ENCODE results near the gene RPL38. TPM values are rescaled to one million over a fixed set of nuclear protein-coding genes. Genes with fewer than 3 reads are reported as not detected.

Gene RPL38
- total RNA-seq, 1 donor from 2014 or later: 919 TPM

DNA sequence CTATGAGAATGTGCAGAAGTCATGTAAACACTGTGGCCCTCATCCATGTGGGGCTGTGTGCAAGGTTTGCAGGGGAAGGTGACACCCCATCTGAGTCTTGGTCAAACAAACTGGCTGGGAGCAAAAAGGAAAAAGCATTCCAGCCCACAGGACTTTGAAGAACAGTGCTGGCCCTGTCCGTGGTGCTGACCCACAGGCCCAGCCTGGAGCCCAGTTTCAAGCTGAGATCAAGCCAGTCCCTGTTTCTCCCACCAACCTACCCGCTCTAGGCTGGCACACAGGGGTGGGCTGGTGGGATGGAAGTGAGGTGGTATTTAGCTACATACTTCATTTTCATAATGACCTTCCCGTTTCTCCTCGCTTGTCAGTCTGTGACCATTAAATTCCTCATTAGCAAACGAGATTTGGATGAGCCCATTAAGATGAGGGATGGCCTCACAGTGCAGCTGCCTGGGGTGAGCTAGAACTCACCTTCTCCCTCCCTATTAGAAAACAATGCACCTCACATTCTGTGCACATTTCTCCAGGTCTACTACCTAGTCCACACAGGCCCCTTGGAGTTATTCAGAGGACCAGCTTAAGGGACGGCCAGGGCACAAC, 12.6 kb upstream of the RPL38 start:
- Histone ChIP-seq H2AFZ (ENCODE audit: low read depth, low read length) (no peak overlapping the region), H3K4me2 (ENCODE audit: low read length) (no peak overlapping the region), H3K4me1 (ENCODE audit: insufficient read depth, low read length) (no peaks in the 10 kb centered on the region), H3K9me3 (ENCODE audit: insufficient read depth, low read depth, low read length) (no peaks in the 10 kb centered on the region), H3K4me3 (ENCODE audit: insufficient read depth, low read depth, low read length) (no peak overlapping the region), H3K36me3 (ENCODE audit: insufficient read depth, low read length) (no peaks in the 10 kb centered on the region), H3K27ac (ENCODE audit: low read depth, low read length) (no peak overlapping the region), H4K20me1 (ENCODE audit: insufficient read depth, low read length) (no peaks in the 10 kb centered on the region), H3K27me3 (ENCODE audit: insufficient read depth, low read length) (peaks cover 20% of the 10 kb centered on the region), H3K79me2 (ENCODE audit: insufficient read depth, low read length) (no peaks in the 10 kb centered on the region), H3K9ac (ENCODE audit: low read length) (no peak overlapping the region)
- FAIRE-seq: no peak
- Mint-ChIP-seq H3K27me3 (ENCODE audit: low read depth, unreplicated experiment) (peaks cover 47% of the 10 kb centered on the region), H3K36me3 (ENCODE audit: low read depth, unreplicated experiment) (no peaks in the 10 kb centered on the region), H3K9me3 (ENCODE audit: unreplicated experiment) (no peaks in the 10 kb centered on the region), H3K27ac (ENCODE audit: unreplicated experiment) (no peak overlapping the region), H3K4me1 (ENCODE audit: low read depth, unreplicated experiment) (peaks cover 3% of the 10 kb centered on the region), H3K4me3 (ENCODE audit: unreplicated experiment) (no peak overlapping the region)
- no peak for TF ChIP-seq EZH2 (IDR thresholded peaks at IDR 0.05; ENCODE audit: insufficient read depth, low read length)
- TF ChIP-seq, protein P1, sequence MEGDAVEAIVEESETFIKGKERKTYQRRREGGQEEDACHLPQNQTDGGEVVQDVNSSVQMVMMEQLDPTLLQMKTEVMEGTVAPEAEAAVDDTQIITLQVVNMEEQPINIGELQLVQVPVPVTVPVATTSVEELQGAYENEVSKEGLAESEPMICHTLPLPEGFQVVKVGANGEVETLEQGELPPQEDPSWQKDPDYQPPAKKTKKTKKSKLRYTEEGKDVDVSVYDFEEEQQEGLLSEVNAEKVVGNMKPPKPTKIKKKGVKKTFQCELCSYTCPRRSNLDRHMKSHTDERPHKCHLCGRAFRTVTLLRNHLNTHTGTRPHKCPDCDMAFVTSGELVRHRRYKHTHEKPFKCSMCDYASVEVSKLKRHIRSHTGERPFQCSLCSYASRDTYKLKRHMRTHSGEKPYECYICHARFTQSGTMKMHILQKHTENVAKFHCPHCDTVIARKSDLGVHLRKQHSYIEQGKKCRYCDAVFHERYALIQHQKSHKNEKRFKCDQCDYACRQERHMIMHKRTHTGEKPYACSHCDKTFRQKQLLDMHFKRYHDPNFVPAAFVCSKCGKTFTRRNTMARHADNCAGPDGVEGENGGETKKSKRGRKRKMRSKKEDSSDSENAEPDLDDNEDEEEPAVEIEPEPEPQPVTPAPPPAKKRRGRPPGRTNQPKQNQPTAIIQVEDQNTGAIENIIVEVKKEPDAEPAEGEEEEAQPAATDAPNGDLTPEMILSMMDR (IDR thresholded peaks at IDR 0.05; ENCODE audit: insufficient read depth, low read depth, low read length): no peak
- DNase-seq (ENCODE audit: low read depth): no peak

DNA sequence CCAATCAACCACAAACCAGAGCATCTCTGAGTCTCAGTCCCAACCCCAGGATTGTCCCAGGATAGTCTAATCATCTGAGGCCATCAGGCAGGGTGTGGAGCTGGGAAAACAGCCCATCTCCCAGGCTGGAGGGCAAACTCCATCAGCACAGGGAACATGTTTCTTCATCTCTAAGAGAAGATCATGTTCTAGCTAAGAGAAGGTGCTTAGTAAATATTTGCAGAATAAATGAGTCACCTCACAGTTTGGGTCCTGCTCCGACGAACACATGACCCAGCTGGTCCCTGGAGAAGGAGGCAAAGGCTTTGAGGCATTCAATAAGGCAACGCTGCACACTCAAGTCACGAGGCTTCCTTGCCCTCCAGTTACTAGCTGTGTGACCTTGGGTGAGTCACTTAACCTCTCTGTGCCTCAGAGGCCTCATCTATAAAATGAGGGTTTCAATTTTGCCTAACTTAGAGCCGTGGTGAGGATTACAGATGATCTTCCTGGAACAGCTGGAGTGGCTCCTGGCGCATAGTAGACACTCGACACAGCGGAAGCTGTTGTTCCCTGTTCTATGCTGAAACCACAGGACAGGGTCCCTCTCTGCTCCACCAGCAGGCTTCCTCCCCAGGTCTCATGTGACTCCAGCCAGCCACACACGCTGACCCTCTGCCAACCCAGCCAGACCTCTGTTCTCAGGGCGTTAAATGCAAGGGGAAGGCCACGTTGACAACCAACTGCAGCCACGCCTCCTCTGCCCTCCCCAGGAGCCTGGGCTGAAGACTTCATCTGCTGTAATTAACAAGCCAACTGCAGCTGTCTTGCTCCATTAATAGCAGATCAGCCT, 10.3 kb upstream of the RPL38 start:
- H3K9ac ChIP-seq (ENCODE audit: low read length): no peak overlapping the region
- H3K9me3 ChIP-seq (ENCODE audit: insufficient read depth, low read depth, low read length): no peaks in the 10 kb centered on the region
- FAIRE-seq (no peak), DNase-seq (ENCODE audit: low read depth) (no peak)
- no peak overlapping the region for H3K27ac Mint-ChIP-seq (ENCODE audit: unreplicated experiment)
- no peak overlapping the region for H3K4me3 ChIP-seq (ENCODE audit: insufficient read depth, low read depth, low read length)
- peaks cover 3% of the 10 kb centered on the region for H3K4me1 Mint-ChIP-seq (ENCODE audit: low read depth, unreplicated experiment)
- no peak overlapping the region for H2AFZ ChIP-seq (ENCODE audit: low read depth, low read length)
- peaks cover 57% of the 10 kb centered on the region for H3K27me3 Mint-ChIP-seq (ENCODE audit: low read depth, unreplicated experiment)
- H3K36me3 ChIP-seq (ENCODE audit: insufficient read depth, low read length): no peaks in the 10 kb centered on the region
- H3K36me3 Mint-ChIP-seq (ENCODE audit: low read depth, unreplicated experiment): no peaks in the 10 kb centered on the region
- H3K4me2 ChIP-seq (ENCODE audit: low read length): no peak overlapping the region
- H4K20me1 ChIP-seq (ENCODE audit: insufficient read depth, low read length): no peaks in the 10 kb centered on the region
- H3K9me3 Mint-ChIP-seq (ENCODE audit: unreplicated experiment): no peaks in the 10 kb centered on the region
- H3K4me3 Mint-ChIP-seq (ENCODE audit: unreplicated experiment): no peak overlapping the region
- no peaks in the 10 kb centered on the region for H3K79me2 ChIP-seq (ENCODE audit: insufficient read depth, low read length)
- H3K27ac ChIP-seq (ENCODE audit: low read depth, low read length): no peak overlapping the region
- TF ChIP-seq, protein P1 (IDR thresholded peaks at IDR 0.05; ENCODE audit: insufficient read depth, low read depth, low read length): no peak
- TF ChIP-seq EZH2 (IDR thresholded peaks at IDR 0.05; ENCODE audit: insufficient read depth, low read length): no peak
- H3K27me3 ChIP-seq (ENCODE audit: insufficient read depth, low read length): peaks cover 34% of the 10 kb centered on the region
- no peaks in the 10 kb centered on the region for H3K4me1 ChIP-seq (ENCODE audit: insufficient read depth, low read length)

DNA sequence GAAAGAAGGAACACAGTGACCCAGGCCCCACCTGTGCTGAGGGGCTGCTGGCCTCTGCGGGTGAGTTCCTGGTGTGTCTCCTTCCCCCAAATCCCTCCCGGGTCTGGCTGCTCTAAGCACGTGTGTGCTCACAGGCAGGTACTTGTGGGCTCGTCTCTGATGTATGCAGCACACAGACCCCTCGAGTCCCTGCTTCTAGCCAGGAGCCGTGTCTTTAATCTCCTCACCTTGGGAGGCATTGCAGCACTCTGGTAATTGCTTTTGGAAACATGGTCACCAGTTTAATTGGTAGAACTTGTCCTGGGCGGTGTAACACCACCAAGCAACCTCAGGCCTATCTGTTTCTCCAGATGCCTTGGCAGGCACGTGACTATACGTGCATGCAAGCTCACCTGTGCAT, 8.8 kb upstream of the RPL38 start:
- Histone ChIP-seq H3K9me3 (ENCODE audit: insufficient read depth, low read depth, low read length) (no peaks in the 10 kb centered on the region), H2AFZ (ENCODE audit: low read depth, low read length) (no peak overlapping the region), H3K4me2 (ENCODE audit: low read length) (no peak overlapping the region), H3K27me3 (ENCODE audit: insufficient read depth, low read length) (peaks cover 34% of the 10 kb centered on the region), H3K4me3 (ENCODE audit: insufficient read depth, low read depth, low read length) (no peak overlapping the region), H3K9ac (ENCODE audit: low read length) (no peak overlapping the region), H3K4me1 (ENCODE audit: insufficient read depth, low read length) (no peaks in the 10 kb centered on the region), H4K20me1 (ENCODE audit: insufficient read depth, low read length) (no peaks in the 10 kb centered on the region), H3K27ac (ENCODE audit: low read depth, low read length) (no peak overlapping the region), H3K36me3 (ENCODE audit: insufficient read depth, low read length) (no peaks in the 10 kb centered on the region), H3K79me2 (ENCODE audit: insufficient read depth, low read length) (no peaks in the 10 kb centered on the region)
- Mint-ChIP-seq H3K36me3 (ENCODE audit: low read depth, unreplicated experiment) (no peaks in the 10 kb centered on the region), H3K4me3 (ENCODE audit: unreplicated experiment) (no peak overlapping the region), H3K27me3 (ENCODE audit: low read depth, unreplicated experiment) (peaks cover 60% of the 10 kb centered on the region), H3K27ac (ENCODE audit: unreplicated experiment) (no peak overlapping the region), H3K9me3 (ENCODE audit: unreplicated experiment) (no peaks in the 10 kb centered on the region), H3K4me1 (ENCODE audit: low read depth, unreplicated experiment) (peaks cover 5% of the 10 kb centered on the region)
- no peak for TF ChIP-seq EZH2 (IDR thresholded peaks at IDR 0.05; ENCODE audit: insufficient read depth, low read length)
- TF ChIP-seq, protein P1 (IDR thresholded peaks at IDR 0.05; ENCODE audit: insufficient read depth, low read depth, low read length): no peak
- DNase-seq (ENCODE audit: low read depth) (no peak), FAIRE-seq (no peak)
